ENCODE results near the gene ABHD12B. TPM values are rescaled to one million over a fixed set of nuclear protein-coding genes. Genes with fewer than 3 reads are reported as not detected.

Gene ABHD12B, protein sequence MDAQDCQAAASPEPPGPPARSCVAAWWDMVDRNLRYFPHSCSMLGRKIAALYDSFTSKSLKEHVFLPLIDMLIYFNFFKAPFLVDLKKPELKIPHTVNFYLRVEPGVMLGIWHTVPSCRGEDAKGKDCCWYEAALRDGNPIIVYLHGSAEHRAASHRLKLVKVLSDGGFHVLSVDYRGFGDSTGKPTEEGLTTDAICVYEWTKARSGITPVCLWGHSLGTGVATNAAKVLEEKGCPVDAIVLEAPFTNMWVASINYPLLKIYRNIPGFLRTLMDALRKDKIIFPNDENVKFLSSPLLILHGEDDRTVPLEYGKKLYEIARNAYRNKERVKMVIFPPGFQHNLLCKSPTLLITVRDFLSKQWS
- not detected in 2 replicates for total RNA-seq

GRCh38 chr14:50871914-50872732 lies at the start of gene ABHD12B:
Gene ABHD12B, plus strand, starts transcription at chr14:50872053. Its CDS starts 122 bp downstream, at chr14:50872175.

DNA sequence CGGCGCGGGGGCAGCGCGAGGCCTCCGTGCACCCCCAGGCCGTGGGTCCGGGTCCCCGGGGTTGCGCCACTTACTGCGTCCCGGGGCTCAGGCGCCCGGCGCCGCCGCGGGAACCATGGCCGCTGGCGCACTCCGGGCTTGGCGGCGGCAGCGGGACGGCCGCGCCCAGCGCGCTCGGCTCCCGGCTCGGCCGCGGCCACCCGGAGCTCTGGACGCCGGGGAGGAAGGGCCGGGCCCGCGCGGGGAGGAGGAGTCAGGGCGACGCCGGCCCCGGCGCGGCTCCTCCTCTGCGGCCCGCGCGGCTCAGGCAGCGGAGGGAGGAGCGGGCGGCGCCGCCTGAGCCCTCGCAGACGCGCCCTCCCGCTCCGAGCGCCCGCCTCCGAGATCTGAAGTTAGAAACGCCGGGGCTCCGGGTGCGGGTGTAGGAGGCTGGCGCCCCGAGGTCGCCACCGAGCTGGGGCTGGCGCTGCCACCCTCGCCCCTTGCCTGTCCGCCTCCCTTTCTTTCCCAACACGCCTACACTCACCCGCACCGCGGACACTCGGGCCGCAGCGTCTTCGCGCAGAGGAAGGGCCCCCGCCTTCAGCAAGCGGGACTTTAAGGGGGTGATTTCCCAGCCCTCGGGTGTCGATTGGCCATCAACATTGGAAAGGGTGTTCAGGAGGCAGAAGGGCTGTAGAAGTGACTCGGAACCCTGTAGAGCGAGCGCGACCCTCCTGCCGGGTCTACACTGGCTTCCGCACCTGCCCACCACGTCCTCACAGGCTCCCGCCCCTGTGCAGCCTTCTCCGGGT lies 40.7 kb upstream of the ABHD12B start, which contains the start of gene NIN:
TSS of gene NIN (minus strand) at position 231 of the 794 bp plus-strand sequence. CDS start 9,106 bp downstream, outside the sequence.

DNA sequence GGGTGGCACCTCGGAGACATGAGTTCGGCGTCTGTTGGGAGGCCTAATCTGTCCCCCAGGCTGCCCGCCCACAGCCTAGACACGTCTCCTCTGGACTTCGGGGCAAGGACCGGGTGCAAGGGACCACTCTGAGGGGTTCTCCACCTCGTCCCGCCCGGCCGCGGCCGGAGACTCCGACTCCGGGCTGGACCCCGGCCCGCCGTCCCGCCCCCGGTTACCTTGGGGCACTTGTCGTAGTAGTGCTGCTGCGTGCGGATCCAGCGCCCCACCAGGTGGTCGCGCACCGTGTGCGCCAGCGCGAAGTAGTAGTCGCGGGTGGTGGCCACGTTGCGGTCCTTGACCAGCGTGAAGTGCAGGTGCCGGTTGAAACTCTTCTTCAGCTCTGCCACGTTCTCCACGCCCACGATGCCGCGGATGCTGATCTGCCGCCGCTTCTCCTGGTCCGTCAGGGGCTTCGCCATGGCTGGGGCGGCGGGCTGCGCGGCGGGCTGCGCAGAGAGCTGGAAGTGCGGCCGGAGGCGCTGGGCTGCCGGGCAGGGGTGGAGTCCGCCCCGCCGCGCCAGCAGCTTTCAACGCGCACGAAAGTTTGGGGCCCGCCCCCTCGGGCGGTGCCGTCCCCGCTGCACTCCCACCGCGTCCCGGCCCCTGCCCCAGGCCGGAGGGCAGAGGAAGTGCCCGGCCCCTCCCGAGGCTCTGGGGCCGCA lies 72.2 kb downstream of the ABHD12B start, which contains the start of gene PYGL:
TSS of gene PYGL (minus strand) at position 541 of the 704 bp plus-strand sequence. CDS start at position 461, 80 bp downstream.

Other genes starting within 250 kb of the ABHD12B start
- 22.9 and 26.7 TPM in 2 replicates for gene SAV1, start 203.7 kb upstream of the ABHD12B start, total RNA-seq
- 25.9 and 28.0 TPM in 2 replicates for gene NIN, start 40.9 kb upstream of the ABHD12B start, total RNA-seq
- 78.3 and 91.4 TPM in 2 replicates for gene PYGL, start 72.4 kb downstream of the ABHD12B start, total RNA-seq
- gene TRIM9, start 223.1 kb downstream of the ABHD12B start, total RNA-seq: 0.39 and 0.73 TPM in 2 replicates